ENCODE results near the gene KCNJ6.
"Not testable (repeated sequence)": the region's sequence is repeated elsewhere in the genome, so short reads cannot be mapped to it uniquely, and the experiment has no call there.

The KCNJ6 gene

GRCh38 chr21:37936010-37936785, 19.9 kb upstream of the KCNJ6 start:
- H3K9me3 ChIP-seq (ENCODE audit: control insufficient read depth in 2 of 2, low read length in 2 of 2): peaks cover 0 to 8% of the 10 kb centered on the region in 2 donors
- no peak overlapping the region for H3K4me3 ChIP-seq (ENCODE audit: low read length in 2 of 2)
- H3K36me3 ChIP-seq (ENCODE audit: control insufficient read depth in 2 of 2, insufficient read depth in 2 of 2, low read length in 2 of 2): no peaks in the 10 kb centered on the region
- no peaks in the 10 kb centered on the region for H3K4me1 ChIP-seq (ENCODE audit: control insufficient read depth in 2 of 2, insufficient read depth in 2 of 2, low read length in 2 of 2)
- H3K27me3 ChIP-seq (ENCODE audit: control insufficient read depth in 2 of 2, insufficient read depth in 2 of 2, low read length in 2 of 2): peaks cover 0 to 5% of the 10 kb centered on the region in 2 donors
- no peak overlapping the region for H3K9ac ChIP-seq (ENCODE audit: low read depth in 1 of 2, low read length in 2 of 2)
- H3K27ac ChIP-seq (ENCODE audit: low read depth in 2 of 2, low read length in 2 of 2): no peak overlapping the region

GRCh38 chr21:37932936-37933335, 16.7 kb upstream of the KCNJ6 start:
- peaks cover 0 to 5% of the 10 kb centered on the region in 2 donors for H3K27me3 ChIP-seq (ENCODE audit: control insufficient read depth in 2 of 2, insufficient read depth in 2 of 2, low read length in 2 of 2)
- peaks cover 0 to 4% of the 10 kb centered on the region in 2 donors for H3K9me3 ChIP-seq (ENCODE audit: control insufficient read depth in 2 of 2, low read length in 2 of 2)
- H3K9ac ChIP-seq (ENCODE audit: low read depth in 1 of 2, low read length in 2 of 2): no peak overlapping the region
- no peaks in the 10 kb centered on the region for H3K36me3 ChIP-seq (ENCODE audit: control insufficient read depth in 2 of 2, insufficient read depth in 2 of 2, low read length in 2 of 2)
- H3K4me3 ChIP-seq (ENCODE audit: low read length in 2 of 2): no peak overlapping the region
- H3K27ac ChIP-seq (ENCODE audit: low read depth in 2 of 2, low read length in 2 of 2): no peak overlapping the region
- no peaks in the 10 kb centered on the region for H3K4me1 ChIP-seq (ENCODE audit: control insufficient read depth in 2 of 2, insufficient read depth in 2 of 2, low read length in 2 of 2)

DNA sequence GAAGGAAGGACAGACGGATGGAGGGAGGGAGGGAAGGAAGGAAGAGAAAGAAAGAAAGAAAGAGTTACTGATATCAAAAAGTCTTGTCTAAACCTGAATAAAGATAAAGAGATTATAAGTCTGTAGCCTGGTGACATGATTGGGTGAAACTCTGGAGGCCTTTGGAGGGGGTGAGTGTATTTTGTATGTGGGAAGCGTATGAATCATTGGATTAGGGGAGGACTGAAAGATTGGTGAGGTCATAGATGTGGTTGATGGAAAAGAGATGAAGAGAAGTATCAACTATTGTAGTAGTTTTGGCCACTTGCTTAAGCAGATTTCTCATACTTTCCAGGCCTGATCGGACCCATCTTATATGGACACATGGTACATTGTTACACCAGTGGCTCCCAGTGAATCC, 11.5 kb upstream of the KCNJ6 start:
- no peaks in the 10 kb centered on the region for H3K36me3 ChIP-seq (ENCODE audit: control insufficient read depth in 2 of 2, insufficient read depth in 2 of 2, low read length in 2 of 2)
- no peaks in the 10 kb centered on the region for H3K4me1 ChIP-seq (ENCODE audit: control insufficient read depth in 2 of 2, insufficient read depth in 2 of 2, low read length in 2 of 2)
- H3K9me3 ChIP-seq (ENCODE audit: control insufficient read depth in 2 of 2, low read length in 2 of 2): no peaks in the 10 kb centered on the region
- no peak overlapping the region for H3K4me3 ChIP-seq (ENCODE audit: low read length in 2 of 2)
- H3K27me3 ChIP-seq (ENCODE audit: control insufficient read depth in 2 of 2, insufficient read depth in 2 of 2, low read length in 2 of 2): peaks cover 0 to 3% of the 10 kb centered on the region in 2 donors
- no peak overlapping the region for H3K9ac ChIP-seq (ENCODE audit: low read depth in 1 of 2, low read length in 2 of 2)
- H3K27ac ChIP-seq (ENCODE audit: low read depth in 2 of 2, low read length in 2 of 2): no peak overlapping the region

- Histone ChIP-seq H3K4me3 (ENCODE audit: low read length in 2 of 2) (no peak overlapping the region), H3K9ac (ENCODE audit: low read depth in 1 of 2, low read length in 2 of 2) (no peak overlapping the region), H3K9me3 (ENCODE audit: control insufficient read depth in 2 of 2, low read length in 2 of 2) (no peaks in the 10 kb centered on the region), H3K4me1 (ENCODE audit: control insufficient read depth in 2 of 2, insufficient read depth in 2 of 2, low read length in 2 of 2) (no peaks in the 10 kb centered on the region), H3K27me3 (ENCODE audit: control insufficient read depth in 2 of 2, insufficient read depth in 2 of 2, low read length in 2 of 2) (peaks cover 14 to 27% of the 10 kb centered on the region in 2 donors), H3K27ac (ENCODE audit: low read depth in 2 of 2, low read length in 2 of 2) (no peak overlapping the region), H3K36me3 (ENCODE audit: control insufficient read depth in 2 of 2, insufficient read depth in 2 of 2, low read length in 2 of 2) (no peaks in the 10 kb centered on the region)
Measured at GRCh38 chr21:37921091-37921490, 4.8 kb upstream of the KCNJ6 start.

DNA sequence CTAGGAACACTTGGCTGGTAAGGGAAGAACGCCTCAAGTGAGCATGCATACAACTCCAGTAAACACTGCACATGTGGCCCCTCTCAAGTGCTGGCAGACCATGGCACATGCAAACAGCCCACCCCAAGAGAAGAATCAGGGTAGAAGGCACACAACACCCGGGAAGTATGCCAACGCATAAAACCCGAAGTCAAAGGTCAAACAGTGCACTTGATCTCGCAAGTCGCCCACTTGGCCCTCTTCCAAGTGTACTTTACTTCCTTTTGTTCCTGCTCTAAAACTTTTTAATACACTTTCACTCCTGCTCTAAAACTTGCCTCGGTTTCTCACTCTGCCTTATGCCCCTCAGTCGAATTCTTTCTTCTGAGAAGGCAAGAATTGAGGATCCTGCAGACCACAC, 4.0 kb upstream of the KCNJ6 start:
- peaks cover 20 to 32% of the 10 kb centered on the region in 2 donors for H3K27me3 ChIP-seq (ENCODE audit: control insufficient read depth in 2 of 2, insufficient read depth in 2 of 2, low read length in 2 of 2)
- not testable (repeated sequence) for H3K4me1 ChIP-seq (ENCODE audit: control insufficient read depth in 2 of 2, insufficient read depth in 2 of 2, low read length in 2 of 2); H3K9me3 ChIP-seq (ENCODE audit: control insufficient read depth in 2 of 2, low read length in 2 of 2); H3K4me3 ChIP-seq (ENCODE audit: low read length in 2 of 2); H3K27ac ChIP-seq (ENCODE audit: low read depth in 2 of 2, low read length in 2 of 2); H3K9ac ChIP-seq (ENCODE audit: low read depth in 1 of 2, low read length in 2 of 2); H3K36me3 ChIP-seq (ENCODE audit: control insufficient read depth in 2 of 2, insufficient read depth in 2 of 2, low read length in 2 of 2)

GRCh38 chr21:37917612-37918011, 1.4 kb upstream of the KCNJ6 start:
- Histone ChIP-seq H3K4me1 (ENCODE audit: control insufficient read depth in 2 of 2, insufficient read depth in 2 of 2, low read length in 2 of 2) (no peaks in the 10 kb centered on the region), H3K27ac (ENCODE audit: low read depth in 2 of 2, low read length in 2 of 2) (no peak overlapping the region), H3K9me3 (ENCODE audit: control insufficient read depth in 2 of 2, low read length in 2 of 2) (no peaks in the 10 kb centered on the region), H3K36me3 (ENCODE audit: control insufficient read depth in 2 of 2, insufficient read depth in 2 of 2, low read length in 2 of 2) (no peaks in the 10 kb centered on the region), H3K9ac (ENCODE audit: low read depth in 1 of 2, low read length in 2 of 2) (no peak overlapping the region), H3K4me3 (ENCODE audit: low read length in 2 of 2) (no peak overlapping the region), H3K27me3 (ENCODE audit: control insufficient read depth in 2 of 2, insufficient read depth in 2 of 2, low read length in 2 of 2) (peaks cover 32 to 34% of the 10 kb centered on the region in 2 donors)

- Histone ChIP-seq H3K27me3 (ENCODE audit: control insufficient read depth in 2 of 2, insufficient read depth in 2 of 2, low read length in 2 of 2) (peaks cover 24 to 34% of the 10 kb centered on the region in 2 donors), H3K36me3 (ENCODE audit: control insufficient read depth in 2 of 2, insufficient read depth in 2 of 2, low read length in 2 of 2) (no peaks in the 10 kb centered on the region), H3K4me3 (ENCODE audit: low read length in 2 of 2) (no peak overlapping the region)
Measured at GRCh38 chr21:37915941-37916309, 332 bp downstream of the KCNJ6 start.

DNA sequence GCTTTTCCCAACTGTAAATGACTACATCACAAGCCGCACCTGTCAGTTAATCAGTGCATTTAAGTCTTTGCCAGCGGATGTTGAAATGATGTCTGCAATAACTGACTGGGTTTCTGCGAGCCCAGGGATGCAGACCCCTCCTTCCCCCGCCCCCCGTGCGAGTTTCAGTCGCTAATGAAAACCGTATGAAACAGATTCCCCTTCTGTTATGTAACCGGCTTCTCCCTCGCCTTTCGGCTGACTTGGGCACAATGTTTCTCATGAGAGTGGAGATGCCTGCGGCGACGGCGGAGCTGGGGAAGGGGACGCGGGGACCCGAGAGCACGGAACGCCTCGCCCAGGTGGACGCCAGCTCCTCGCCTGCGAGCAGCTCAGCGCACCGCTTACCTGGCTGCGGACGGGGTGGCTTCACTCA, 753 bp downstream of the KCNJ6 start:
- Histone ChIP-seq H3K27me3 (ENCODE audit: control insufficient read depth in 2 of 2, insufficient read depth in 2 of 2, low read length in 2 of 2) (peaks cover 24 to 34% of the 10 kb centered on the region in 2 donors), H3K9me3 (ENCODE audit: control insufficient read depth in 2 of 2, low read length in 2 of 2) (no peaks in the 10 kb centered on the region), H3K4me1 (ENCODE audit: control insufficient read depth in 2 of 2, insufficient read depth in 2 of 2, low read length in 2 of 2) (no peaks in the 10 kb centered on the region), H3K27ac (ENCODE audit: low read depth in 2 of 2, low read length in 2 of 2) (no peak overlapping the region), H3K9ac (ENCODE audit: low read depth in 1 of 2, low read length in 2 of 2) (no peak overlapping the region), H3K4me3 (ENCODE audit: low read length in 2 of 2) (no peak overlapping the region), H3K36me3 (ENCODE audit: control insufficient read depth in 2 of 2, insufficient read depth in 2 of 2, low read length in 2 of 2) (no peaks in the 10 kb centered on the region)

More at GRCh38 chr21:37915941-37916309, 332 bp downstream of the KCNJ6 start:
- no peaks in the 10 kb centered on the region for H3K9me3 ChIP-seq (ENCODE audit: control insufficient read depth in 2 of 2, low read length in 2 of 2)
- no peak overlapping the region for H3K9ac ChIP-seq (ENCODE audit: low read depth in 1 of 2, low read length in 2 of 2)
- H3K4me1 ChIP-seq (ENCODE audit: control insufficient read depth in 2 of 2, insufficient read depth in 2 of 2, low read length in 2 of 2): no peaks in the 10 kb centered on the region
- H3K27ac ChIP-seq (ENCODE audit: low read depth in 2 of 2, low read length in 2 of 2): no peak overlapping the region

- Histone ChIP-seq H3K9ac (ENCODE audit: low read depth in 1 of 2, low read length in 2 of 2) (no peak overlapping the region), H3K9me3 (ENCODE audit: control insufficient read depth in 2 of 2, low read length in 2 of 2) (no peaks in the 10 kb centered on the region), H3K27me3 (ENCODE audit: control insufficient read depth in 2 of 2, insufficient read depth in 2 of 2, low read length in 2 of 2) (peaks cover 21 to 29% of the 10 kb centered on the region in 2 donors), H3K4me1 (ENCODE audit: control insufficient read depth in 2 of 2, insufficient read depth in 2 of 2, low read length in 2 of 2) (no peaks in the 10 kb centered on the region), H3K36me3 (ENCODE audit: control insufficient read depth in 2 of 2, insufficient read depth in 2 of 2, low read length in 2 of 2) (no peaks in the 10 kb centered on the region), H3K4me3 (ENCODE audit: low read length in 2 of 2) (no peak overlapping the region), H3K27ac (ENCODE audit: low read depth in 2 of 2, low read length in 2 of 2) (no peak overlapping the region)
Measured at GRCh38 chr21:37912616-37913015, 3.6 kb downstream of the KCNJ6 start.

DNA sequence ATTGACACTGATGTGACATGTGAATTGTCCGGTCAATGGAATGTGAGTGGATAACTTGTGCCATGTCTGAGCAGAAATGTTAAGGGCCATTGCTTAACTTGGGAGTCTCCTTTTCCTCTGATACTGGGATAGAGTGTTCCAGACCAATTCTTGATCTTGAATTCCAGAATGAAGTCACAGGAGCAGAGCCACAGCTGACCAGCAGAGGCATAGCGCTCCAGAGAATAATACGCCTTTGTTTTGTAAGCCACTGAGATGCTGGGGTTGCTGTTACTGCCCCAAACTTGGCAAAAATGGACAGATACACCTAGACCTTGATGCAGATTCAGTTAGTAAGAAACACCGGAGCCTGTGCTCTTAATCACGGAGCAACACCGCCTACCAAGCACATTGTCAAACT, 6.3 kb downstream of the KCNJ6 start:
- Histone ChIP-seq H3K27ac (ENCODE audit: low read depth in 2 of 2, low read length in 2 of 2) (no peak overlapping the region), H3K9ac (ENCODE audit: low read depth in 1 of 2, low read length in 2 of 2) (no peak overlapping the region), H3K4me3 (ENCODE audit: low read length in 2 of 2) (no peak overlapping the region), H3K27me3 (ENCODE audit: control insufficient read depth in 2 of 2, insufficient read depth in 2 of 2, low read length in 2 of 2) (peaks cover under 1 to 19% of the 10 kb centered on the region in 2 donors), H3K36me3 (ENCODE audit: control insufficient read depth in 2 of 2, insufficient read depth in 2 of 2, low read length in 2 of 2) (no peaks in the 10 kb centered on the region), H3K4me1 (ENCODE audit: control insufficient read depth in 2 of 2, insufficient read depth in 2 of 2, low read length in 2 of 2) (no peaks in the 10 kb centered on the region), H3K9me3 (ENCODE audit: control insufficient read depth in 2 of 2, low read length in 2 of 2) (no peaks in the 10 kb centered on the region)
